Osteocyte (in vitro differentiated cells): ENCODE data around the gene ODC1. TPM values are rescaled to one million over a fixed set of nuclear protein-coding genes. Genes with fewer than 3 reads are reported as not detected.
"Not testable (repeated sequence)": the region's sequence is repeated elsewhere in the genome, so short reads cannot be mapped to it uniquely, and the experiment has no call there.

Experiments
- DNase-seq: peaks from one replicate; pipeline ENCODE4 v3.0.0; 2021; ENCODE audit warnings: mixed read lengths; ENCODE audit not compliant: unreplicated experiment; ENCODE audit errors: extremely low spot score
- H3K27ac Mint-ChIP-seq: one replicate; pipeline ENCODE4 v1.8.0; 2021; ENCODE audit warnings: mild to moderate bottlenecking, mixed read lengths; ENCODE audit not compliant: unreplicated experiment
- H3K27me3 Mint-ChIP-seq: one replicate; pipeline ENCODE4 v1.8.0; 2021; ENCODE audit warnings: mixed read lengths; ENCODE audit not compliant: unreplicated experiment
- H3K36me3 Mint-ChIP-seq: one replicate; pipeline ENCODE4 v1.8.0; 2021; ENCODE audit warnings: mixed read lengths; ENCODE audit not compliant: unreplicated experiment
- H3K4me1 Mint-ChIP-seq: one replicate; pipeline ENCODE4 v1.8.0; 2021; ENCODE audit warnings: mixed read lengths; ENCODE audit not compliant: unreplicated experiment
- H3K4me3 Mint-ChIP-seq: one replicate; pipeline ENCODE4 v1.8.0; 2021; ENCODE audit warnings: mild to moderate bottlenecking, moderate library complexity, mixed read lengths; ENCODE audit not compliant: unreplicated experiment
- H3K9me3 Mint-ChIP-seq: one replicate; pipeline ENCODE4 v1.8.0; 2021; ENCODE audit warnings: mixed read lengths; ENCODE audit not compliant: unreplicated experiment
- CTCF ChIP-seq: fragments of 200-600 bp; sonication (generic); IDR thresholded peaks from 2 replicates; pipeline ENCODE4 v1.5.0; 2021; ENCODE audit warnings: antibody characterized with exemption, mild to moderate bottlenecking, moderate library complexity
- total RNA-seq: library from RNA; stranded (reverse); gene quantifications from 2 replicates; pipeline ENCODE4 v1.2.1, GENCODE V29; 2021

ODC1 gene
- total RNA-seq, 1 donor from 2014 or later, result 44.8 TPM

DNA sequence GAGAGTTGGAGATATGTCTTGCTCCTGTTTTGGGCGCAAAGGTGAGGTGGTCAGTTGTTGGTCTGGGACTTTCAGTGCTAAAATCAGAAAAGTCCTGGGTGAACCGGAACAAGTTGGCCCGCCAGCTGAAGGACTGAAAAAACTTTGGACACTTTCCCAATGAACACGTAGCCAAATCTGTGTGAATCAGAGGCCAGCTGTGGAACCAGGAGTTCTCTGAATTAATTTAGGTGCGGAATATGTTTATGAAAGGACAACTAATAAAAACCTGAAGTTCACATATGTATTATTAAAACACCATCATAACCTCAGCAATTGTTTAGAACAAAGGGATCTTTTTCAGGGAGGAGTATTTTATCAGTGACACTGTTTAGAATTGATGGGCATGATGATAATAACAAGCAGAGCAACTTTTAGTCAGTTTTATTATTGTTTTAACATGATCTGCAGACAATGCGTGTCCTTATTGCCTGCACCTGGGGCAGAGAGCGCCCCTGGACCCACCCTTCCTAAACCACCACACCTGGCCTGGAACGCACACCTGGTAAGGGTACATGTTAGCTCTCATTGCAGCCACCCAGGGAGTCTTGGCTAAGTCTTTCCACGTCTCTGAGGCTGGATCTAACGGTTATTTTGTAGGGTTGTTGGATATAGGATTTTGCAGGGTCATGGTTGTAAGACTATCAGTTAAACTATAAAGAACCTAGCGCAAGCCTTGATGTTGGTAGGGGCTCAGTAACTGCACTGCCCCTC lies 9.9 kb upstream of the ODC1 start:
- H3K36me3 Mint-ChIP-seq, result no peaks in the 10 kb centered on the region
- H3K27ac Mint-ChIP-seq, result no peak overlapping the region
- DNase-seq, result no peak
- H3K9me3 Mint-ChIP-seq, result no peaks in the 10 kb centered on the region
- no peak overlapping the region for H3K4me3 Mint-ChIP-seq
- H3K4me1 Mint-ChIP-seq, result peaks cover 21% of the 10 kb centered on the region
- peaks cover 31% of the 10 kb centered on the region for H3K27me3 Mint-ChIP-seq
- TF ChIP-seq CTCF, result no peak

DNA sequence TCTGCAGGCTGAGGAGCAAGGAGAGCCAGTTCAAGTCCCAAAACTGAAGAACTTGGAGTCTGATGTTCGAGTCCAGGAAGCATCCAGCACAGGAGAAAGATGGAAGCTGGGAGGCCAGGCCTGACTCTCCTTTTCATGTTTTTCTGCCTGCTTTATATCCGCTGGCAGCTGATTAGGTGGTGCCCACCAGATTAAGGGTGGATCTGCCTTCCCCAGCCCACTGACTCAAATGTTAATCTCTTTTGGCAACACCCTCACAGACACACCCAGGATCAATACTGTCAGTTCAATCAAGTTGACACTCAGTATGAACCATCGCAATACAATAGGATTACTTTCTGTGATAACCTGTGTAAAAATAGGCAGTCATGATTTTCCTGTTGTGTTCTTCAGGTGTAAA lies 9.1 kb upstream of the ODC1 start:
- not testable (repeated sequence) for H3K27ac Mint-ChIP-seq, H3K4me3 Mint-ChIP-seq

DNA sequence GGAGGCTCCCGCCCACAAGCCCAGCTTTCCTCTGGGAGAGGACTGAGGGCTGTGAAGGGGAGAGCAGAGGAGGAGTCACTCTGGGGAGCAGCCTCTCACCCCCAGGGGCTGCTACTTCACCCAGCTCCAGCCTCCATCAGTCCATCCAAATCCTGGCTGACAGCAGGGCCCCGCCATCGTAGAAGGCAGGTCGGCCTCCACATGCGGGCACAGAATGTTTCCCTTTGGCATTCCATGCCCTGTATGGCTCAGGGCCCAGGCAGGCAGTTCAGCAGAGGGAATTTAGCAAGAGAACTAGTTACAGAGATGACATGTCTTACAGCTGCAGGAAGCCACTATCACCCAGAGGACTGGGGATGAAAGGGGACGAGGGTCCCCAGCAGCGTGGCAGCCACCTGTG lies 6.4 kb upstream of the ODC1 start:
- no peaks in the 10 kb centered on the region for H3K36me3 Mint-ChIP-seq
- peak overlapping the region; percentile 56 for H3K27ac Mint-ChIP-seq

More for the DNA sequence above, 9.1 kb upstream of the ODC1 start:
- not testable (repeated sequence) for DNase-seq, H3K36me3 Mint-ChIP-seq, H3K9me3 Mint-ChIP-seq
- Mint-ChIP-seq H3K27me3 (peaks cover 26% of the 10 kb centered on the region), H3K4me1 (peaks cover 28% of the 10 kb centered on the region)

DNA sequence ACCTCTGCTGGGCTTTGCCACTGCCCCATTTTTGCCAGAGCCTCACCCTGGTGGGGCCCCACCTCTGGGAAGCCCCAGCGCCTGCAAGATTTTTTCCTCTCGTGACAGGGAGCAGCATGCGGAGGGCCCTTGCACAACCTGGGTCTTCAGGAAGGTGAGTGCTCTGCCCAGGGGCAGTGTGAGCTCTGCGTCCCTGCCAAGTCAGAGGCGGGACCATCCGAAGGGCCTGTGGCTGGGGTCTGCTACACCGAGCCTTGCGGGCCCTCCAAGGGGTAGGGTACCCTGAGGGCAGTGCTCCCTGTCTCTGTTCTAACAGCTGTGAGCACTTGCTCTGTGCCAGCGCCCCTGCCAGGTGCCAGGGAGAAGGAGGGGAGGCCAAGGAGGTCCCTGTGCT lies 5.8 kb upstream of the ODC1 start:
- H3K27me3 Mint-ChIP-seq, result peaks cover 9% of the 10 kb centered on the region
- no peak overlapping the region for H3K4me3 Mint-ChIP-seq
- H3K4me1 Mint-ChIP-seq, result peaks cover 31% of the 10 kb centered on the region
- no peaks in the 10 kb centered on the region for H3K9me3 Mint-ChIP-seq
- no peak overlapping the region for H3K27ac Mint-ChIP-seq
- TF ChIP-seq CTCF, result no peak
- H3K36me3 Mint-ChIP-seq, result no peaks in the 10 kb centered on the region
- DNase-seq, result no peak

More for the DNA sequence above, 6.4 kb upstream of the ODC1 start:
- Mint-ChIP-seq H3K4me1 (peaks cover 31% of the 10 kb centered on the region), H3K27me3 (peaks cover 15% of the 10 kb centered on the region), H3K9me3 (no peaks in the 10 kb centered on the region), H3K4me3 (no peak overlapping the region)
- TF ChIP-seq CTCF, result no peak
- no peak for DNase-seq

DNA sequence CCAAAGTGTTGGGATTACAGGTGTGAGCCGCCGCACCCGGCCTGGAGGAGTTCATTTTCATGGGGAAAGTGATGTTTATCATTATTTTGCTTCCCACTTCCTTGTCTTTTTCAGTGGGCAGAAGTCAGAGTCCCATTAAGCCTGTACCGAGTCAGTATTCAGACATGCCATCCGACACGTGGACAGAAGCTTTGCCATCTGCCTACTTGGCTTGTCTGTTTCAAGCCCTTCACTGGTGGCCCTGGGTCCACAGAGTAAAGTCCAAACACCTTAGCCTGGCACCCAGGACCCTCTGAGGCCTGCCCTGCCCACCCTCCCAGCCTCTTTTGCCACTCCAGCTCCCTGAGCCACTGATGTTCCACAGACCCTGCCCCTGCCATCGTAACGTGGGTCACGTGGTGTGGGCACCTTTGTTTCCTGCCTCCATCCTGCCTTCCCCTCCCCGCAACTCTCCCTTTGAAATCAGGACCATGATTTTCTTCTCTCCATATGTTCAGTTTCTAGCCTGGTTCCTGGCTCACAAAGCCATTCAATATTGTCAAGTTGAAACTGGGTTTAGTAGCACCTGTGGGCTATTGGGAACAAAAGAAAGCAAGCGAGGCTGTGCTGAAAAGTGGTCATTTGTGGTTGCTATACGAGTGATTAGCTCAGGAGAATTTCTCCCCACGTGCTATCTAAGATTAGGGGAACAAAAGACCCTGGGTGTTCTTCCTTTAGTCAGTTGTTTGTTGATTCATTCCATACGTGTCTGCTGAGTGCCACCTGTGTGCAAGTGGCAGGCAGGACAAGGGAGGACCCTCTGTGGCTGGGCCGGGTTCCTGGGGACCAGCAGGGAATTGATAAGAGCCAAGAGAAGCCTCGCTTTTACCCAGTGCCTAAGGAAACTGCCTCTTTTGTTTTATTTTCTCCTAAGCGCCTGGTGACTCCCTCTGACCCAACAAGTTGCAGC lies 5.1 kb upstream of the ODC1 start:
- Mint-ChIP-seq H3K27me3 (peaks cover 7% of the 10 kb centered on the region), H3K4me3 (no peak overlapping the region), H3K36me3 (no peaks in the 10 kb centered on the region), H3K9me3 (no peaks in the 10 kb centered on the region), H3K27ac (no peak overlapping the region), H3K4me1 (peaks cover 31% of the 10 kb centered on the region)
- TF ChIP-seq CTCF, result no peak
- DNase-seq, result no peak
